Activated CD8-positive, alpha-beta memory T cell treated with anti-CD3 and anti-CD28 coated beads, Interleukin-2, amount 50 U/mL, for 1 hour (primary cell): ENCODE results near the gene PNKD.

ENCODE experiments used
- DNase-seq: peaks from one replicate; pipeline ENCODE4 v3.0.0-alpha.2; 2020; ENCODE audit errors: extremely low read depth

PNKD gene

GRCh38 chr2:218315397-218315796 lies 45.1 kb downstream of the PNKD start:
- no peak for DNase-seq

DNA sequence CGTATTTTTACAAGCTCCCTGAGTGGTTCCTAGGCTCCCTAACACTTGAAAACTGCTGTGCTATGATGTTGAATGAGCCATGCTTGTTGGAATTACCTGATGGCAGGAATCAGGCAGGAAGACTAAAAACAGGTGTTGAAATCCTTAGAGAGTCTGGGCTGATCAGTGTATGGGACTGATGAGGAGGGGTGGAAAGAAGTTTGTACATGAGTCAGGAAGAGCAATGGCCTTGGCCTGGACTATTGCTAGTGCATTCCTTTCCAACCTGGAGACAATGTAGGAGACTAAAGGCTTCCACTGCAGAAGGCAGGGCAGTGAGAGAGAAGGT lies 46.9 kb downstream of the PNKD start:
- DNase-seq: no peak

DNA sequence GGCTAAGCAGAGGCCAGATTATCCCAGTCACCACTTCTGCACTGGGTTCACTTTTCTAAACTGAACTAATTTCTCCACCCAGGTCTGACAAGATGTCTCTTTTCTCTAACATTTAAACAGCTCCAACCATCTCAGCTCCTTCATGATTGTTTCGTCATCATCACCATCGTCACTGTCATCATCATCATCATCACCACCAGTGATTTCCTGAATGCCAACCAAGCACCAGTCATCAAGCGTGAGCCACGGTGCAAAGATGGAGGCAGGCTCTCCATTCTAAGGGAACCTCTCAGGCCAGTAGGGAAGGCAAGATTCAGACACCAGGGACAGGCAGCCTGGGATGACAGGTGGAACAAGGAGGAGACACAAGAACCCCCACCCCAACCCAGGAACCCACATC lies 47.5 kb downstream of the PNKD start:
- no peak for DNase-seq

GRCh38 chr2:218318241-218318640 lies 47.9 kb downstream of the PNKD start:
- no peak for DNase-seq

GRCh38 chr2:218319813-218320365 lies 49.6 kb downstream of the PNKD start:
- DNase-seq: no peak

GRCh38 chr2:218320704-218321336 lies 50.5 kb downstream of the PNKD start:
- DNase-seq: no peak

DNA sequence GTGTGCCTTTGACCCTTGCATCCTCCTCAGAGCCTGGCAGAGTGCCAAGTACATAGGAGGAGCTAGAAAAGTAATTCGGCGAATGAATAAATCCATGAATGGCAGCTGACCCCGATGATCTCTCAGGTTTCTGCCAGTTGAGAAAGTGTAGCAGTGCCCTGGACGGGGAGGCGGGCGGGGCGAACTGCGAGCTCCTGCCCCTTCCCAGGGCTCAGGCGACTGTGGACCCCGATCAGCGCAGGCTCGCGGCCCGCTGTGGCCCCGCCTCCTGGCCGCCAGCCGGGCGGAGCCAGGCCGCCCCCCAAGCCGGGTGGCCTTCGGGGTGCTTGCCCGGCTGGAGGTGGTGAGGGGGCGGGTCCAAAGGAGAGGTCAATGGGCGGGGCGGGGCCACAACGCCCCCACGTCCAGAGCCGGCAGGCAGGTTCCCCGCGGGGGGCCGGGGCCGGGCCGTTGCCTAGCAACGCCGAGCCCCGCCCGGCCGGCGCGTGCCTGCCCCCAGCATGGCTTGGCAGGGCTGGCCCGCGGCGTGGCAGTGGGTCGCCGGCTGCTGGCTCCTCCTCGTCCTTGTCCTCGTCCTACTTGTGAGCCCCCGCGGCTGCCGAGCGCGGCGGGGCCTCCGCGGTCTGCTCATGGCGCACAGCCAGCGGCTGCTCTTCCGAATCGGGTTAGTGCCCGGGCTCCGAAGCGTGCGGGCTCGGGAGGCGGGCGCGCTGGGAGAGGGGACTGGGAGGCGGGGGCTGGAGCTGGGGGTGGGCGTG lies 52.6 kb downstream of the PNKD start:
- no peak for DNase-seq

DNA sequence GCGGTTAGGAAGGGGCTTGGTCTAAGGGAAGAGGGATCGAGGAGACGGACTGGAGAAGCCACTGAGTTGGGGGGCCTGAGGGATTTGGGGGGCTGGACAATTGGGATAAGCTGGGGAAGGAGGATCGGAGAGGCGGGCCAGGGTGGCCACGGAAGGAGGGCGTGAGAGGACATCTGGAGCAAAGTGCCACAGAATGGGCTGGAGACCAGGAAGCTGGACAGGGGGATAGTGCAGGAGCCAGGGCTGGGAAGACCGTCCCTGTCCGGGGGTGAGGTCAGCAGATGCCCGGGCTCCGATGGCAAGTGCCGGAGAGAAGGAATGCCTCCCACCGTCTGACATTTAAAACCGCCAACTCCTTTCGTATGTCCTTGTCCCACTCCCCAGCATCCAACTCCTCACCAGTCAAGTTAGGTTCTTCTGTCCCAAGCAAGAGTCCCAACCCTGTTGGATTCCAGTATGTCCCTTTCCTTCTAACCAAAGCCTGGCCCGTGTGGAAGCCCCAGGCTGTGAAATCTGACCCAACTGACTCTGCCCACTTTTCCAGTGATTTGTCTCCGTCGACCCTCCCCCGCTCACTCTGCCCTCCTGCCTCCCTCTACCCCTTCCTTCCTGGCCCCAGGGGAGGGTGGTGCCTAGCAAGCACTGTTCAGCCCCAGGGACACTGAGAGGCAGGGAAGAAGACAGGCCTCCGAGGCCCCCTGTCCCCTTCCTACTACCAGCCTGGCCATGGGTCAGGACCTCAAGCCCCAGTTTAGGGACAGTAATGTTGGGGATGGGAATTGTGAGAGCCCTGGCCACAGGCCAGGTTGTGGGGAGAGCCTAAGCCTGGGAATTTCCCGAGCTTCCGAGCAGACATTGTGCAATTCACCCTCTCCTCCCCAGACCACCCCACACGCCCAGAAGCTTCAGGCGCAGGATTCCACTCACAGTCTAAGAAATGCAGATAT lies 53.5 kb downstream of the PNKD start:
- no peak for DNase-seq

- no peak for DNase-seq
These were observed 55.3 kb downstream of the PNKD start for GRCh38 chr2:218325566-218326160.

DNA sequence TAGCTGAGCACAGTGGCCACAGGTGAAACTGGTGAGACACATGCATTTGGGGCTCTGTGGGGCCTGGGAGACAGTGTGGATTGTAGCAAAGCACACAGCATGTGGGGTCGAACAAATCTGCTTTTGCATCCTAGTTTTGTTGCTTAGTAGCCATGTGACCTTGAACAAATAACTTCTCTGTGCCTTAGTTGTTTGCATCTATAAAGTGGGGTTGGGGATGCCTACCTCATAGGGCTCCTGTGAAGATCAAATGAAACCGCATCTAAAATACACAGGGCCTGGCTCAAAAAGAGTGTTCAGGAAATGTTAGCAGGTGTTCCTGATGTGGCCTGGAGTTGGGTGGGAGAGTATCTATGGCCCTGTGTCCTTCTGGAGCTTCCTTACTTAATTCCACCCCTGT lies 56.0 kb downstream of the PNKD start:
- DNase-seq: no peak

- DNase-seq: no peak
These were observed 57.3 kb downstream of the PNKD start for GRCh38 chr2:218327451-218328210.

GRCh38 chr2:218328294-218328693 lies 58.0 kb downstream of the PNKD start:
- DNase-seq: no peak

GRCh38 chr2:218329027-218329825 lies 58.9 kb downstream of the PNKD start:
- no peak for DNase-seq

- no peak for DNase-seq
These were observed 59.7 kb downstream of the PNKD start for GRCh38 chr2:218329826-218330593.

GRCh38 chr2:218331745-218332144 lies 61.4 kb downstream of the PNKD start:
- no peak for DNase-seq

DNA sequence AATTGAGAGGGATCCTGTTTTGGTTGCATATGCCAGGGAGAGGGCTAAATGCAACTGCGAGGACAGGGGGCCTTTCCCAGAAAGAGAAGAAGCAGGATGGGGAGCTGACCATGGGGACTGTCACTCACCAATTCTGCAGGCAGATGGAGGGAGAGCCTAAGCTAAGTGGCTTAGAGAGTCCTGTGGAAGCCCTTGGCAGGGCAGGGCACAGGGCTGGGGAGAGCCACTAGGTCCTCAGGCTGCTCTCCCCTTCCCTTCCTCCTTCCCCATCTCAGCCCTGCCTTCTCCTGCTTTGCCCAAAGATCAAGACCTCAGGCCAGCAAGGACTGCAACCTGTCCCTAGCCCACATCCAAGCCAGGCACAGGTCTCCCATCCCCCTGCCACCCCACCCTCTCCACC lies 62.0 kb downstream of the PNKD start:
- DNase-seq: no peak

- no peak for DNase-seq
These were observed 62.8 kb downstream of the PNKD start for GRCh38 chr2:218332920-218333645.

DNA sequence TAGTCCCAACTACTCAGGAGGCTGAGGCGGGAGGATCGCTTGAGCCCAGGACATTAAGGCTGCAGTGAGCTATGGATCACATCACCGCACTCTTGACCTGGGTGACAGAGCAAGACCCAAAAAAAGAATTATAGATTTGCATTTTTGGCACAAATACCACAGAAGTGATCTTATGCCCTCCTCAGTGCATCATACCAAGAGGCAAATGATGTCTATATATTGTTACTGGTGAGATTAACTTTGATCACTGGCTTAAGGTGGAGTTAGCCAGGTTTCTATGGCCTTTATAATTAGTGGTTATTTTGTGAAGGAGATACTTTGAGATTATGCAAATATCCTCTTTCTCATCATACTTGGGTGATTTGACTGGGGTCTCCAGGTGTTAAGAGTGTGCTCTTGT lies 64.2 kb downstream of the PNKD start:
- DNase-seq: no peak

- no peak for DNase-seq
These were observed 70.3 kb downstream of the PNKD start for GRCh38 chr2:218340656-218341055.
